Esophagus muscularis mucosa (tissue), 3 donors: ENCODE results near the gene AMN1.

Experiments used
- POLR2A ChIP-seq: fragments of 450-650 bp; IDR thresholded peaks from one replicate; pipeline ENCODE4 v1.6.1; 2017; ENCODE audit warnings: antibody characterized with exemption, moderate library complexity, mild to moderate bottlenecking, low read depth
- POLR2AphosphoS5 ChIP-seq, 2 donors: sonication (generic); formaldehyde crosslinking; IDR thresholded peaks; one replicate each; pipeline ENCODE4 v1.6.1; 2017; ENCODE audit warnings: antibody characterized with exemption in 2 of 2
- TF ChIP-seq, protein P1 (sequence below), 3 experiments: fragments of 200-600 bp in 2 of 3; fragments of 450-650 bp in 1 of 3; sonication (generic) in 2 of 3; IDR thresholded peaks; one replicate each; pipeline ENCODE4 v1.5.1; 2017 to 2019; ENCODE audit warnings: antibody characterized with exemption in 3 of 3, mild to moderate bottlenecking in 2 of 3, moderate library complexity in 1 of 3

- TF ChIP-seq, protein P1, sequence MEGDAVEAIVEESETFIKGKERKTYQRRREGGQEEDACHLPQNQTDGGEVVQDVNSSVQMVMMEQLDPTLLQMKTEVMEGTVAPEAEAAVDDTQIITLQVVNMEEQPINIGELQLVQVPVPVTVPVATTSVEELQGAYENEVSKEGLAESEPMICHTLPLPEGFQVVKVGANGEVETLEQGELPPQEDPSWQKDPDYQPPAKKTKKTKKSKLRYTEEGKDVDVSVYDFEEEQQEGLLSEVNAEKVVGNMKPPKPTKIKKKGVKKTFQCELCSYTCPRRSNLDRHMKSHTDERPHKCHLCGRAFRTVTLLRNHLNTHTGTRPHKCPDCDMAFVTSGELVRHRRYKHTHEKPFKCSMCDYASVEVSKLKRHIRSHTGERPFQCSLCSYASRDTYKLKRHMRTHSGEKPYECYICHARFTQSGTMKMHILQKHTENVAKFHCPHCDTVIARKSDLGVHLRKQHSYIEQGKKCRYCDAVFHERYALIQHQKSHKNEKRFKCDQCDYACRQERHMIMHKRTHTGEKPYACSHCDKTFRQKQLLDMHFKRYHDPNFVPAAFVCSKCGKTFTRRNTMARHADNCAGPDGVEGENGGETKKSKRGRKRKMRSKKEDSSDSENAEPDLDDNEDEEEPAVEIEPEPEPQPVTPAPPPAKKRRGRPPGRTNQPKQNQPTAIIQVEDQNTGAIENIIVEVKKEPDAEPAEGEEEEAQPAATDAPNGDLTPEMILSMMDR (IDR thresholded peaks at IDR 0.05), result no peak
- no peak for TF ChIP-seq POLR2A
- no peak for TF ChIP-seq POLR2AphosphoS5 (IDR thresholded peaks at IDR 0.05)
Measured at GRCh38 chr12:31773223-31773750, 44.5 kb upstream of the AMN1 start.
